Lower lobe of right lung (tissue), 2 donors: ENCODE measurements around the gene KLF13. TPM values are rescaled to one million over a fixed set of nuclear protein-coding genes. Genes with fewer than 3 reads are reported as not detected.
A peak's percentile ranks its signal among the peaks of the same experiment; 100 is the strongest.

Source experiments
- ATAC-seq, 2 donors: fragments of 200-7000 bp; cut with Tn5 transposase; one replicate each; pipeline ENCODE4 v1.9.1; 2020 to 2022; ENCODE audit warnings: mild to moderate bottlenecking in 2 of 2, moderate library complexity in 2 of 2
- DNase-seq: peaks from one replicate; pipeline ENCODE4 v3.0.0-alpha.2; 2020
- H3K27ac ChIP-seq: fragments of 200-600 bp; one replicate; pipeline ENCODE4 v1.8.0; 2022
- H3K27me3 ChIP-seq: fragments of 200-600 bp; one replicate; pipeline ENCODE4 v1.8.0; 2022; ENCODE audit warnings: low read depth
- H3K36me3 ChIP-seq: fragments of 200-600 bp; one replicate; pipeline ENCODE4 v1.8.0; 2022; ENCODE audit warnings: mild to moderate bottlenecking
- H3K4me1 ChIP-seq: fragments of 200-600 bp; one replicate; pipeline ENCODE4 v1.8.0; 2022
- H3K4me3 ChIP-seq: fragments of 200-600 bp; one replicate; pipeline ENCODE4 v1.8.0; 2022; ENCODE audit warnings: mild to moderate bottlenecking
- H3K9me3 ChIP-seq: fragments of 200-600 bp; one replicate; pipeline ENCODE4 v1.8.0; 2022
- CTCF ChIP-seq: fragments of 200-600 bp; IDR thresholded peaks from one replicate; pipeline ENCODE4 v1.8.0; 2022; ENCODE audit warnings: antibody characterized with exemption, mild to moderate bottlenecking
- intact Hi-C: fragments of 100-400 bp; cut with DNase I; formaldehyde crosslinking; loops from one replicate; pipeline ENCODE4 v1.11.0; 2022
- total RNA-seq: library from RNA; stranded (reverse); fragmentation: NEBNext Ultra II Directional; extraction: Animal tissue kit (Norgen Biotek cat#: 25700); gene quantifications from one replicate; pipeline ENCODE4 v1.2.1, GENCODE V29; 2021
- donor health status: DM: no; HTN: yes; CAD: no; lungs with severe emphysema.

Gene KLF13
- total RNA-seq, 1 donor from 2014 or later = 178 TPM

GRCh38 chr15:31333119-31333518 lies 6.5 kb downstream of the KLF13 start:
- no peak overlapping the region for H3K4me3 ChIP-seq
- TF ChIP-seq CTCF = no peak
- peak overlapping the region; percentile 53 for H3K27ac ChIP-seq
- intact Hi-C loops = no loop called here
- DNase-seq = peak; percentile 79
- H3K36me3 ChIP-seq = peaks cover 9% of the 10 kb centered on the region
- no peaks in the 10 kb centered on the region for H3K27me3 ChIP-seq
- no peaks in the 10 kb centered on the region for H3K9me3 ChIP-seq
- peak; percentile 61 to 62 for ATAC-seq
- H3K4me1 ChIP-seq = peaks cover 89% of the 10 kb centered on the region

- TF ChIP-seq CTCF = no peak
- H3K4me1 ChIP-seq = peaks cover 96% of the 10 kb centered on the region
- DNase-seq (no peak), ATAC-seq (no peak)
- H3K9me3 ChIP-seq = no peaks in the 10 kb centered on the region
- H3K27ac ChIP-seq = peak overlapping the region; percentile 53
- H3K36me3 ChIP-seq = peaks cover 9% of the 10 kb centered on the region
- intact Hi-C loops = no loop called here
- no peak overlapping the region for H3K4me3 ChIP-seq
- no peaks in the 10 kb centered on the region for H3K27me3 ChIP-seq
Measured at GRCh38 chr15:31333820-31334219, 7.2 kb downstream of the KLF13 start.

- no peak for TF ChIP-seq CTCF
- DNase-seq (peak; percentile 54), ATAC-seq (peak; percentile 38 to 47)
- Histone ChIP-seq H3K27ac (peak overlapping the region; percentile 88), H3K9me3 (no peaks in the 10 kb centered on the region), H3K36me3 (peaks cover 4% of the 10 kb centered on the region), H3K27me3 (no peaks in the 10 kb centered on the region), H3K4me3 (no peak overlapping the region), H3K4me1 (peaks cover 100% of the 10 kb centered on the region)
- intact Hi-C loops = no loop called here
Measured at GRCh38 chr15:31335989-31336592, 9.5 kb downstream of the KLF13 start.

- Histone ChIP-seq H3K27me3 (no peaks in the 10 kb centered on the region), H3K4me3 (no peak overlapping the region), H3K27ac (peak overlapping the region; percentile 88), H3K9me3 (no peaks in the 10 kb centered on the region), H3K36me3 (peaks cover 4% of the 10 kb centered on the region), H3K4me1 (peaks cover 100% of the 10 kb centered on the region)
- ATAC-seq (no peak), DNase-seq (no peak)
- intact Hi-C loops = no loop called here
- TF ChIP-seq CTCF = no peak
Measured at GRCh38 chr15:31336593-31337295, 10.1 kb downstream of the KLF13 start.

GRCh38 chr15:31337352-31338031 lies 10.9 kb downstream of the KLF13 start:
- peaks cover 4% of the 10 kb centered on the region for H3K36me3 ChIP-seq
- intact Hi-C loops = no loop called here
- H3K27me3 ChIP-seq = no peaks in the 10 kb centered on the region
- H3K4me1 ChIP-seq = peaks cover 100% of the 10 kb centered on the region
- no peak for DNase-seq
- H3K4me3 ChIP-seq = no peak overlapping the region
- peak overlapping the region; percentile 88 for H3K27ac ChIP-seq
- ATAC-seq = no peak
- no peak for TF ChIP-seq CTCF
- no peaks in the 10 kb centered on the region for H3K9me3 ChIP-seq
